SK-N-SH (cell line): ENCODE results near the gene SEMA3B. TPM values are rescaled to one million over a fixed set of nuclear protein-coding genes. Genes with fewer than 3 reads are reported as not detected.

Source experiments
- CTCF ChIA-PET: fragments of 300-600, 350-600 bp; formaldehyde crosslinking; extraction: SDS; loops from one replicate; lab custom pipeline; 2021; lab: Yijun Ruan, JAX
- POLR2A ChIA-PET: fragments of 350-600 bp; sonication (Branson Sonifier 250); formaldehyde crosslinking; extraction: SDS; loops from one replicate; lab custom pipeline; 2020; ENCODE audit warnings: antibody characterized with exemption, inconsistent platforms; lab: Yijun Ruan, JAX
- DNase-seq: peaks from one replicate; pipeline ENCODE4 v3.0.0; 2012
- H2AFZ ChIP-seq: fragments of 200-600 bp; sonication (generic); 2 replicates; pipeline ENCODE4 v1.8.1; 2016; ENCODE audit warnings: antibody characterized with exemption, mild to moderate bottlenecking, low read depth
- H3F3A ChIP-seq: fragments of 200-600 bp; sonication (generic); replicated peaks from 2 replicates; pipeline ENCODE3; 2016; ENCODE audit warnings: antibody characterized with exemption, mild to moderate bottlenecking; ENCODE audit not compliant: insufficient read depth
- H3K27ac ChIP-seq, 2 experiments: fragments of 200-500 bp in 1 of 2; fragments of 200-600 bp in 1 of 2; sonication (Bioruptor generic) in 1 of 2; sonication (generic), shearing (Covaris generic) in 1 of 2; 2 replicates each; pipeline versions ENCODE4 v1.5.1 to v1.6.1; 2014 to 2016; ENCODE audit warnings: low read depth in 2 of 2, inconsistent platforms in 1 of 2, low read length in 1 of 2, mild to moderate bottlenecking in 1 of 2, mixed read lengths in 1 of 2
- H3K27me3 ChIP-seq: fragments of 200-600 bp; sonication (generic), shearing (Covaris generic); 2 replicates; pipeline ENCODE4 v1.6.1; 2016; ENCODE audit warnings: mixed run types; ENCODE audit not compliant: insufficient read depth
- H3K36me3 ChIP-seq, 2 experiments: fragments of 200-500 bp in 1 of 2; fragments of 200-600 bp in 1 of 2; sonication (Bioruptor generic) in 1 of 2; sonication (generic) in 1 of 2; replicated peaks in 1 of 2; 2 replicates each; pipeline versions ENCODE3 to v1.5.1; 2014 to 2016; ENCODE audit warnings: low read length in 1 of 2, mild to moderate bottlenecking in 1 of 2; ENCODE audit not compliant: insufficient read depth in 2 of 2, control insufficient read depth in 1 of 2
- H3K4me1 ChIP-seq, 2 experiments: fragments of 200-500 bp in 1 of 2; fragments of 200-600 bp in 1 of 2; sonication (Bioruptor generic) in 1 of 2; sonication (generic), shearing (Covaris generic) in 1 of 2; 2 replicates each; pipeline versions ENCODE4 v1.5.1 to v1.6.1; 2014 to 2016; ENCODE audit warnings: low read depth in 1 of 2, low read length in 1 of 2, mixed run types in 1 of 2; ENCODE audit not compliant: insufficient read depth in 2 of 2, control insufficient read depth in 1 of 2
- H3K4me2 ChIP-seq: fragments of 200-600 bp; sonication (generic), shearing (Covaris generic); 2 replicates; pipeline ENCODE4 v1.6.1; 2017; ENCODE audit warnings: mixed run types
- H3K4me3 ChIP-seq, 2 experiments: fragments of 200-500 bp in 1 of 2; fragments of 200-600 bp in 1 of 2; sonication (Bioruptor generic) in 1 of 2; sonication (generic), shearing (Covaris generic) in 1 of 2; 2 replicates each; pipeline versions ENCODE4 v1.5.1 to v1.8.1; 2014 to 2016; ENCODE audit warnings: low read depth in 2 of 2, inconsistent platforms in 1 of 2, low read length in 1 of 2, mild to moderate bottlenecking in 1 of 2, mixed read lengths in 1 of 2, moderate library complexity in 1 of 2
- H3K79me2 ChIP-seq: fragments of 200-600 bp; sonication (generic); 2 replicates; pipeline ENCODE4 v1.8.1; 2017; ENCODE audit warnings: mild to moderate bottlenecking; ENCODE audit not compliant: insufficient read depth
- H3K9ac ChIP-seq: fragments of 200-600 bp; sonication (generic); 2 replicates; pipeline ENCODE4 v1.6.1; 2017; ENCODE audit warnings: mixed run types
- H3K9me2 ChIP-seq: fragments of 200-600 bp; sonication (generic); 2 replicates; pipeline ENCODE4 v1.6.1; 2017; ENCODE audit warnings: mixed run types
- H3K9me3 ChIP-seq: fragments of 200-600 bp; sonication (generic); 2 replicates; pipeline ENCODE4 v1.6.1; 2017; ENCODE audit warnings: mixed run types, mild to moderate bottlenecking, moderate library complexity
- H4K20me1 ChIP-seq: fragments of 200-600 bp; sonication (generic); 2 replicates; pipeline ENCODE4 v1.6.1; 2017; ENCODE audit warnings: mild to moderate bottlenecking, mixed run types; ENCODE audit not compliant: insufficient read depth
- CHD2 ChIP-seq: fragments of 150-350 bp; IDR thresholded peaks from 2 replicates; pipeline ENCODE4 v1.6.1; 2018; ENCODE audit warnings: low read length; ENCODE audit not compliant: partially characterized antibody
- ELF1 ChIP-seq: IDR thresholded peaks from 2 replicates; pipeline ENCODE4 v1.4.0; 2012
- EP300 ChIP-seq, 2 experiments: IDR thresholded peaks; 2 replicates each; pipeline versions ENCODE4 v1.4.0 to v1.6.1; 2012; ENCODE audit warnings: borderline replicate concordance in 1 of 2, low read depth in 1 of 2, low read length in 1 of 2
- FOSL2 ChIP-seq: IDR thresholded peaks from 2 replicates; pipeline ENCODE4 v1.4.0; 2012; ENCODE audit warnings: low read depth, mild to moderate bottlenecking, moderate library complexity, borderline replicate concordance
- FOXM1 ChIP-seq: IDR thresholded peaks from 2 replicates; pipeline ENCODE4 v1.4.0; 2012; ENCODE audit warnings: low read depth, mild to moderate bottlenecking
- GABPA ChIP-seq: IDR thresholded peaks from 2 replicates; pipeline ENCODE4 v1.4.0; 2012; ENCODE audit warnings: low read depth, mild to moderate bottlenecking
- GATA2 ChIP-seq: sonication (generic); formaldehyde crosslinking; IDR thresholded peaks from 2 replicates; pipeline ENCODE4 v1.5.0; 2020; ENCODE audit warnings: mild to moderate bottlenecking, missing genetic modification reagents
- NRF1 ChIP-seq: IDR thresholded peaks from 2 replicates; pipeline ENCODE4 v1.6.1; 2012; ENCODE audit warnings: low read depth, mild to moderate bottlenecking, low read length
- PBX3 ChIP-seq: IDR thresholded peaks from 2 replicates; pipeline ENCODE4; 2012
- POLR2AphosphoS5 ChIP-seq: IDR thresholded peaks from 2 replicates; pipeline ENCODE4 v1.6.1; 2012; ENCODE audit warnings: low read depth, low read length
- RAD21 ChIP-seq: IDR thresholded peaks from 2 replicates; pipeline ENCODE4 v1.6.1; 2012; ENCODE audit warnings: mild to moderate bottlenecking, low read length
- RCOR1 ChIP-seq: fragments of 150-350 bp; IDR thresholded peaks from 2 replicates; pipeline ENCODE4 v1.6.1; 2017; ENCODE audit warnings: antibody characterized with exemption, low read length
- REST ChIP-seq: IDR thresholded peaks from 2 replicates; pipeline ENCODE4 v1.6.1; 2012; ENCODE audit warnings: mild to moderate bottlenecking, low read depth, low read length, moderate library complexity
- RFX5 ChIP-seq: IDR thresholded peaks from 2 replicates; pipeline ENCODE4 v1.6.1; 2012; ENCODE audit warnings: mild to moderate bottlenecking, improper control_type of control experiment, low read length
- RXRA ChIP-seq: IDR thresholded peaks from 2 replicates; pipeline ENCODE4 v1.4.0; 2012; ENCODE audit warnings: low read depth, mild to moderate bottlenecking, borderline replicate concordance
- SIN3A ChIP-seq: IDR thresholded peaks from 2 replicates; pipeline ENCODE4 v1.6.1; 2012; ENCODE audit warnings: low read depth, mild to moderate bottlenecking, low read length, moderate library complexity, borderline replicate concordance
- SMC3 ChIP-seq: IDR thresholded peaks from 2 replicates; pipeline ENCODE4 v1.6.1; 2012; ENCODE audit warnings: low read depth, low read length, improper control_type of control experiment
- USF1 ChIP-seq: IDR thresholded peaks from 2 replicates; pipeline ENCODE4 v1.4.0; 2012; ENCODE audit warnings: low read depth, borderline replicate concordance
- USF2 ChIP-seq: fragments of 150-350 bp; IDR thresholded peaks from 2 replicates; pipeline ENCODE4 v1.6.1; 2017; ENCODE audit warnings: antibody characterized with exemption, low read length, low read depth, borderline replicate concordance
- WGBS: methylation state at CpG from one replicate; pipeline ENCODE4 v1.1.6; 2017; ENCODE audit warnings: low lambda C conversion rate; 5-methylcytosine and 5-hydroxymethylcytosine counted together
- polyA plus RNA-seq, 3 experiments: library from polyadenylated mRNA; depleted of rRNA; stranded (reverse); fragments of >200 nt; gene quantifications; 2 replicates each; pipeline ENCODE4 v1.2.3, GENCODE V29; 2012

SEMA3B gene
- polyA plus RNA-seq, 1 of the 3 experiments (the other 2 are of a cell fraction), result 14.9 TPM

- no peak for DNase-seq
- WGBS, result 98% methylated on average over 6 of the region's 6 CpGs
- no peaks in the 10 kb centered on the region for H3F3A ChIP-seq
- no peak overlapping the region for H3K9ac ChIP-seq
- no peaks in the 10 kb centered on the region for H3K27me3 ChIP-seq
- H3K4me1 ChIP-seq, result peaks cover 3 to 16% of the 10 kb centered on the region in 2 experiments; a peak in 2 of 4 replicates
- TF ChIP-seq ELF1, result no peak
- TF ChIP-seq SMC3, result no peak
- TF ChIP-seq USF2, result no peak
- no peak for TF ChIP-seq USF1
- TF ChIP-seq GABPA, result no peak
- TF ChIP-seq FOXM1, result no peak
- no peak for TF ChIP-seq EP300 (IDR thresholded peaks at IDR 0.05; ENCODE audit: borderline replicate concordance in 1 of 2, low read depth in 1 of 2, low read length in 1 of 2)
- TF ChIP-seq, all 33 proteins: peak for 0
- no peaks in the 10 kb centered on the region for H4K20me1 ChIP-seq
- no peak overlapping the region for H3K4me3 ChIP-seq
- peaks cover 20% of the 10 kb centered on the region for H3K79me2 ChIP-seq
- H3K4me2 ChIP-seq, result no peak overlapping the region
- H3K9me2 ChIP-seq, result no peaks in the 10 kb centered on the region
- no peak overlapping the region for H3K27ac ChIP-seq
- no peak overlapping the region for H2AFZ ChIP-seq
- no peaks in the 10 kb centered on the region for H3K9me3 ChIP-seq
- ChIA-PET CTCF (interaction anchor here (0.8 to 1.6 kb wide), 7 partner anchors 10 to 100 kb away, joined by 3 to 10 read pairs (median 4); partner anchors contain the start of genes HYAL2, HYAL3 and NAA80), POLR2A (no interaction called here)
- peaks cover 3 to 29% of the 10 kb centered on the region in 2 experiments for H3K36me3 ChIP-seq
These were observed 20.2 kb downstream of the SEMA3B start for GRCh38 chr3:50289130-50289529.

GRCh38 chr3:50290161-50290641, 21.3 kb downstream of the SEMA3B start:
- no peak overlapping the region for H3K4me2 ChIP-seq
- peaks cover 3 to 29% of the 10 kb centered on the region in 2 experiments for H3K36me3 ChIP-seq
- no peaks in the 10 kb centered on the region for H3K27me3 ChIP-seq
- no peaks in the 10 kb centered on the region for H3F3A ChIP-seq
- POLR2A ChIA-PET, result no interaction called here
- CTCF ChIA-PET, result interaction anchor here (0.7 to 1.6 kb wide), 6 partner anchors 15 to 98 kb away, joined by 3 to 10 read pairs (median 5); partner anchors contain the start of gene HYAL2
- H3K4me1 ChIP-seq, result peaks cover 3 to 16% of the 10 kb centered on the region in 2 experiments; a peak in 2 of 4 replicates
- H3K79me2 ChIP-seq, result peaks cover 20% of the 10 kb centered on the region
- DNase-seq, result no peak
- no peaks in the 10 kb centered on the region for H4K20me1 ChIP-seq
- H3K9ac ChIP-seq, result no peak overlapping the region
- H3K9me2 ChIP-seq, result no peaks in the 10 kb centered on the region
- H2AFZ ChIP-seq, result no peak overlapping the region
- no peak overlapping the region for H3K27ac ChIP-seq
- 93% methylated on average over 13 of the region's 16 CpGs for WGBS
- H3K9me3 ChIP-seq, result no peaks in the 10 kb centered on the region
- no peak overlapping the region for H3K4me3 ChIP-seq
- TF ChIP-seq RCOR1 (no peak), GATA2 (CRISPR knock-in tag) (no peak), RFX5 (no peak), NRF1 (no peak), CHD2 (no peak), REST (no peak), PBX3 (no peak), RAD21 (no peak), GABPA (no peak), SIN3A (no peak), RXRA (no peak), FOSL2 (no peak), EP300 (IDR thresholded peaks at IDR 0.05; ENCODE audit: borderline replicate concordance in 1 of 2, low read depth in 1 of 2, low read length in 1 of 2) (no peak), POLR2AphosphoS5 (no peak), SMC3 (no peak)
